A549 (cell line): ENCODE data around the gene TM4SF1. TPM values are rescaled to one million over a fixed set of nuclear protein-coding genes. Genes with fewer than 3 reads are reported as not detected.

Experiments used
- ATAC-seq, 2 experiments: fragments of 200-7000 bp in 1 of 2; fragments of >200 bp in 1 of 2; cut with Nextera tagmentation in 1 of 2; cut with Tn5 transposase in 1 of 2; 3 replicates each; pipeline versions ENCODE4 v1.8.0 to v1.9.1; 2018 to 2020; ENCODE audit warnings: mild to moderate bottlenecking in 1 of 2, moderate library complexity in 1 of 2
- CTCF ChIA-PET: fragments of 300-600 bp; sonication (Branson Sonifier 250); formaldehyde crosslinking; extraction: SDS; loops from one replicate; lab custom pipeline; 2021; ENCODE audit warnings: antibody characterized with exemption, inconsistent platforms; lab: Yijun Ruan, JAX
- POLR2A ChIA-PET: fragments of 350-600 bp; formaldehyde crosslinking; extraction: SDS; loops from one replicate; lab custom pipeline; 2021; ENCODE audit warnings: antibody characterized with exemption, inconsistent platforms; lab: Yijun Ruan, JAX
- DNase-seq, 2 experiments: peaks; one replicate each; pipeline versions ENCODE4 v3.0.0 to v3.0.0-alpha.2; 2011 to 2016; ENCODE audit warnings: low read depth in 1 of 2, low spot score in 1 of 2
- FAIRE-seq: peaks from 2 replicates; lab custom pipeline; 2011; peaks lifted over from hg19 to GRCh38; lab: Jason Lieb, UNC
- H3K27ac ChIP-seq, 2 experiments: fragments of >200 bp; sonication (Bioruptor Twin); formaldehyde crosslinking; 3 replicates each; pipeline ENCODE4 v1.5.1; 2016 to 2017
- H3K4me1 ChIP-seq: fragments of >200 bp; sonication (Bioruptor Twin); formaldehyde crosslinking; 3 replicates; pipeline ENCODE4 v1.6.1; 2016
- H3K4me2 ChIP-seq: fragments of >200 bp; sonication (Bioruptor Twin); formaldehyde crosslinking; 3 replicates; pipeline ENCODE4 v1.6.1; 2016
- H3K4me3 ChIP-seq: fragments of >200 bp; sonication (Bioruptor Twin); formaldehyde crosslinking; 3 replicates; pipeline ENCODE4 v1.5.1; 2016
- H3K9me3 ChIP-seq: fragments of >200 bp; sonication (Bioruptor Twin); formaldehyde crosslinking; 3 replicates; pipeline ENCODE4 v1.6.1; 2016
- CBX8 ChIP-seq: fragments of 200-600 bp; sonication (generic); IDR thresholded peaks from 2 replicates; pipeline ENCODE4 v1.6.1; 2016
- CHD2 ChIP-seq: fragments of 150-350 bp; IDR thresholded peaks from 2 replicates; pipeline ENCODE4 v1.6.1; 2014; ENCODE audit warnings: low read length; ENCODE audit not compliant: partially characterized antibody
- CHD4 ChIP-seq: fragments of 200-600 bp; sonication (generic); IDR thresholded peaks from 2 replicates; pipeline ENCODE4 v1.6.1; 2016; ENCODE audit warnings: antibody characterized with exemption, mild to moderate bottlenecking, borderline replicate concordance
- FOSB ChIP-seq: fragments of 250-450 bp; sonication (Bioruptor Pico); IDR thresholded peaks from 2 replicates; pipeline ENCODE4 v1.5.0; 2020; ENCODE audit warnings: mild to moderate bottlenecking, moderate library complexity
- GATA3 ChIP-seq: IDR thresholded peaks from 2 replicates; pipeline ENCODE4 v1.6.1; 2012; ENCODE audit warnings: borderline replicate concordance
- HEYL ChIP-seq: fragments of 250-450 bp; sonication (Bioruptor Pico); IDR thresholded peaks from 2 replicates; pipeline ENCODE4 v1.8.0; 2021; ENCODE audit warnings: mild to moderate bottlenecking, moderate library complexity
- HOXB13 ChIP-seq: fragments of 250-450 bp; sonication (Bioruptor Pico); IDR thresholded peaks from 2 replicates; pipeline ENCODE4 v1.5.0; 2020; ENCODE audit warnings: low read depth, mild to moderate bottlenecking, moderate library complexity
- HOXB5 ChIP-seq: fragments of 250-450 bp; sonication (Bioruptor Pico); IDR thresholded peaks from 2 replicates; pipeline ENCODE4 v1.5.0; 2020; ENCODE audit warnings: mild to moderate bottlenecking, moderate library complexity
- JUNB ChIP-seq: fragments of >200 bp; sonication (Bioruptor Twin); formaldehyde crosslinking; IDR thresholded peaks from 2 replicates; pipeline ENCODE4 v1.6.1; 2016
- KDM1A ChIP-seq: fragments of 200-600 bp; sonication (generic); IDR thresholded peaks from 2 replicates; pipeline ENCODE4 v1.6.1; 2016; ENCODE audit warnings: low read depth, mild to moderate bottlenecking
- MAZ ChIP-seq: fragments of 150-350 bp; IDR thresholded peaks from 2 replicates; pipeline ENCODE4 v1.6.1; 2014; ENCODE audit warnings: antibody characterized with exemption, low read depth, low read length, borderline replicate concordance
- MYC ChIP-seq: IDR thresholded peaks from 2 replicates; pipeline ENCODE4 v1.6.1; 2012; ENCODE audit warnings: mild to moderate bottlenecking, inconsistent platforms, low read length, improper control_type of control experiment, borderline replicate concordance
- NR3C1 ChIP-seq: fragments of >200 bp; sonication (Bioruptor Twin); formaldehyde crosslinking; IDR thresholded peaks from 3 replicates; pipeline ENCODE4 v1.6.1; 2017
- PHF8 ChIP-seq: fragments of 200-600 bp; sonication (generic); IDR thresholded peaks from 2 replicates; pipeline ENCODE4 v1.6.1; 2016; ENCODE audit warnings: low read depth, mild to moderate bottlenecking, antibody characterized with exemption, moderate library complexity, borderline replicate concordance
- POLR2A ChIP-seq: IDR thresholded peaks from 2 replicates; pipeline ENCODE4 v1.6.1; 2012; ENCODE audit warnings: mild to moderate bottlenecking, low read length
- POLR2AphosphoS2 ChIP-seq: conservative IDR thresholded peaks from 2 replicates; pipeline ENCODE4 v1.6.1; 2012; ENCODE audit warnings: low read length, improper control_type of control experiment, inconsistent platforms
- RAD21 ChIP-seq, 2 experiments: fragments of >200 bp in 1 of 2; sonication (Bioruptor Twin) in 1 of 2; formaldehyde crosslinking in 1 of 2; IDR thresholded peaks in 1 of 2; conservative IDR thresholded peaks in 1 of 2; 2 replicates in 1 of 2; 3 replicates in 1 of 2; pipeline ENCODE4 v1.6.1; 2012 to 2018; ENCODE audit warnings: inconsistent platforms in 1 of 2
- RCOR1 ChIP-seq: fragments of 150-350 bp; IDR thresholded peaks from 2 replicates; pipeline ENCODE4 v1.6.1; 2014; ENCODE audit warnings: antibody characterized with exemption, low read length, low read depth
- RNF2 ChIP-seq: fragments of 200-600 bp; sonication (generic); IDR thresholded peaks from 2 replicates; pipeline ENCODE4 v1.6.1; 2016; ENCODE audit warnings: low read depth, mild to moderate bottlenecking, antibody characterized with exemption, moderate library complexity, borderline replicate concordance
- TFCP2L1 ChIP-seq: fragments of 250-450 bp; sonication (Bioruptor Pico); IDR thresholded peaks from 2 replicates; pipeline ENCODE4 v1.5.0; 2021; ENCODE audit warnings: mild to moderate bottlenecking
- TP53 ChIP-seq: fragments of 250-450 bp; sonication (Bioruptor Pico); IDR thresholded peaks from 2 replicates; pipeline ENCODE4 v1.5.0; 2021; ENCODE audit warnings: mild to moderate bottlenecking, moderate library complexity
- ZSCAN20 ChIP-seq: fragments of 250-450 bp; sonication (Bioruptor Pico); IDR thresholded peaks from 2 replicates; pipeline ENCODE4 v1.8.0; 2022; ENCODE audit warnings: mild to moderate bottlenecking, moderate library complexity
- WGBS: methylation state at CpG from one replicate; pipeline ENCODE4 v1.1.6; 2017; ENCODE audit errors: missing lambda C conversion rate; 5-methylcytosine and 5-hydroxymethylcytosine counted together
- polyA plus RNA-seq, 4 experiments: library from polyadenylated mRNA; depleted of rRNA in 3 of 4; stranded (reverse); fragments of >200 nt; fragmentation: RNase III in 1 of 4; extraction: RNeasy Plus Mini Kit Qiagen cat#74134 plus additional on column Dnase treatment in 1 of 4; gene quantifications; 2 replicates in 3 of 4; 3 replicates in 1 of 4; pipeline ENCODE4 v1.2.3, GENCODE V29; 2011 to 2017
- TF ChIP-seq, protein P1 (sequence below): fragments of 150-350 bp; IDR thresholded peaks from 2 replicates; pipeline ENCODE4 v1.6.1; 2014; ENCODE audit warnings: low read depth, mild to moderate bottlenecking, low read length
- TF ChIP-seq, protein P2 (sequence below): fragments of >200 bp; sonication (Bioruptor Twin); formaldehyde crosslinking; IDR thresholded peaks from 3 replicates; pipeline ENCODE4 v1.6.1; 2016
- TF ChIP-seq, protein P3 (sequence below): IDR thresholded peaks from 2 replicates; pipeline ENCODE4 v1.6.1; 2012
- TF ChIP-seq, protein P4 (sequence below): IDR thresholded peaks from 2 replicates; pipeline ENCODE4 v1.6.1; 2012
- TF ChIP-seq, protein P5 (sequence below): fragments of 250-450 bp; sonication (Bioruptor Pico); IDR thresholded peaks from 2 replicates; pipeline ENCODE4 v1.5.0; 2021; ENCODE audit warnings: mild to moderate bottlenecking, moderate library complexity, borderline replicate concordance
- TF ChIP-seq, protein P6 (sequence below): fragments of >200 bp; sonication (Bioruptor Twin); formaldehyde crosslinking; IDR thresholded peaks from 3 replicates; pipeline ENCODE4 v1.5.1; 2016

Gene TM4SF1
- polyA plus RNA-seq, 2 of the 4 experiments (the other 2 are of a cell fraction), result 828 to 1,208 TPM

DNA sequence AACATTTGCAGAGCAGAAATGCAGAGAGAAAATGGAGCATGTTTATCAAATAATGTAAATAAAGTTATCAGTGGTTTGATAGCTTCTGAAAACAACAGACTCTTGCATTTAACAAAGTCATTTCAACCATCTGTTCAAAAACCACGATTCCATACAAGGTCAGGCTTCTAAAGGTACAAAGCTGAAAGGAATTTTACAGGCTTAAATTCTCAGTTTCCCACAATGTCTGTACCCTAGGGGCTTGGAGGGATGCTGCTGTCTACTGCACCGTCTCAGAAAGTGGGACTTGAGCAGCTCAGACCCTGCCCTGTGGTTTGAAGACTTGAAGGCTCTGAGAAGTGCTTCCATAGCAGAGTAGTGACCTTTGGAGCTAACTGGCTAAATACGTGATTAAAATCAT lies 30.4 kb upstream of the TM4SF1 start:
- ATAC-seq (no peak), FAIRE-seq (no peak), DNase-seq (no peak)
- POLR2A ChIA-PET, result no interaction called here
- no peak overlapping the region for H3K4me2 ChIP-seq
- H3K9me3 ChIP-seq, result peaks cover under 1% of the 10 kb centered on the region; the same call in 2 of the 3 replicates
- no peak overlapping the region for H3K27ac ChIP-seq
- H3K4me3 ChIP-seq, result no peak overlapping the region
- TF ChIP-seq GATA3, result no peak
- no peak for TF ChIP-seq HOXB5 (CRISPR knock-in tag)
- TF ChIP-seq TP53, result no peak
- TF ChIP-seq POLR2AphosphoS2, result no peak
- no peaks in the 10 kb centered on the region for H3K4me1 ChIP-seq
- 67% methylated on average over 3 of the region's 3 CpGs for WGBS
- CTCF ChIA-PET, result interaction anchor here (0.8 to 1.7 kb wide), 3 partner anchors 9 to 44 kb away, joined by 3 to 4 read pairs (median 3); no protein-coding TSS in a partner anchor

DNA sequence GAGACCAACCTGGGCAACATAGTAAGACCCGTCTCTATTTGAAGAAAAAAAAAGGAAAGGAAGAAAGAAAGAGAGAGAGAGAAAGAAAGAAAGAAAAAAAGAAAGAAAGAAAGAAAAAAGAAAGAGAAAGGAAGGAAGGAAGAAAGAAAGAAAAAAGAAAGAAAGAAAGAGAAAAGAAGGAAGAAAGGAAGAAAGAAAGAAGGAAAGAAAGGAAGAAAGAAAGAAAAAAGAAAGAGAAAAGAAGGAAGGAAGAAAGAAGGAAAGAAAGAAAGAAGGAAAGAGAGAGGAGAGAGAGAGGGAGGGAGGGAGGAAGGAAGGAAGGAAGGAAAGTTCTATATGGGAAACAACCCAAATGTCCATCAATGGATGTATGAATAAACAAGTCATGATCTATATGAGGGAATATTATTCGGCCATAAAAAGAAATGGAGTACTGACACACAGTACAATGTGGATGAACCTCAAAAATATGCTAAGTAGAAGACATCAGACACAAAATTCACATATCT lies 28.8 kb upstream of the TM4SF1 start:
- FAIRE-seq (no peak), DNase-seq (no peak), ATAC-seq (no peak)
- ChIA-PET CTCF (interaction anchor here (0.6 to 1.1 kb wide), 3 partner anchors 10 to 107 kb away, joined by 3 to 4 read pairs (median 4); no protein-coding TSS in a partner anchor), POLR2A (no interaction called here)
- H3K4me1 ChIP-seq, result peaks cover 10% of the 10 kb centered on the region
- H3K4me3 ChIP-seq, result no peak overlapping the region
- H3K4me2 ChIP-seq, result no peak overlapping the region
- no peak for TF ChIP-seq JUNB
- no peak for TF ChIP-seq POLR2A
- no peak for TF ChIP-seq CBX8
- TF ChIP-seq CHD4, result no peak
- no peak for TF ChIP-seq CHD2
- TF ChIP-seq RCOR1, result no peak
- no peak for TF ChIP-seq KDM1A
- no peak for TF ChIP-seq ZSCAN20 (CRISPR knock-in tag)
- TF ChIP-seq RNF2, result no peak
- TF ChIP-seq, protein P1, sequence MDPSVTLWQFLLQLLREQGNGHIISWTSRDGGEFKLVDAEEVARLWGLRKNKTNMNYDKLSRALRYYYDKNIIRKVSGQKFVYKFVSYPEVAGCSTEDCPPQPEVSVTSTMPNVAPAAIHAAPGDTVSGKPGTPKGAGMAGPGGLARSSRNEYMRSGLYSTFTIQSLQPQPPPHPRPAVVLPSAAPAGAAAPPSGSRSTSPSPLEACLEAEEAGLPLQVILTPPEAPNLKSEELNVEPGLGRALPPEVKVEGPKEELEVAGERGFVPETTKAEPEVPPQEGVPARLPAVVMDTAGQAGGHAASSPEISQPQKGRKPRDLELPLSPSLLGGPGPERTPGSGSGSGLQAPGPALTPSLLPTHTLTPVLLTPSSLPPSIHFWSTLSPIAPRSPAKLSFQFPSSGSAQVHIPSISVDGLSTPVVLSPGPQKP, result no peak
- TF ChIP-seq NR3C1, result no peak
- no peak overlapping the region for H3K27ac ChIP-seq
- WGBS, result 82% methylated on average over 2 of the region's 2 CpGs
- peaks cover 8% of the 10 kb centered on the region; the same call in 2 of the 3 replicates for H3K9me3 ChIP-seq

DNA sequence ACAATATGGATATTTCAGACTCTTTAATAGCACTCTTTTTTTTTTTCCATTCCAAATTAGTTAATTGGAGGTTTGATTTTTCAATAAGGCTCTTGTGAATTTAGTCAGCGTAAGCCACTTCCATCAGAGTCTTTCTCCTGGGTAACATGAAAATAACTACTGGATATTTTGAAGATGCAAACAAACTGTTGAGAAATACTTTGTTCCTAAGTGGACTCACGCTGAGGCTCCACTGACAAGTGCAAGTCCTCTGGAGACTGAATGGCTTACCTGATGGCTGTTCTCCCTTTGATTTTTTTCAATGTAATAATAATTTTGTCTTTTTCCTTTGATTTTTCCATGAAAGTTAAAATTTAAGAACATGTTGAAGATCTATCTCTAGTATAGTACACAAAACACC lies 26.0 kb upstream of the TM4SF1 start:
- CTCF ChIA-PET, result interaction anchor here (0.6 kb wide), 1 partner anchor 326 kb away, joined by 3 read pairs; no protein-coding TSS in a partner anchor
- DNase-seq, result no peak
- POLR2A ChIA-PET, result no interaction called here
- 93% methylated on average over 2 of the region's 2 CpGs for WGBS
- H3K4me2 ChIP-seq, result no peak overlapping the region
- H3K4me1 ChIP-seq, result peaks cover 22% of the 10 kb centered on the region
- no peak overlapping the region for H3K27ac ChIP-seq
- peaks cover 8% of the 10 kb centered on the region; the same call in 2 of the 3 replicates for H3K9me3 ChIP-seq
- FAIRE-seq, result peak; percentile 23
- ATAC-seq, result no peak
- H3K4me3 ChIP-seq, result no peak overlapping the region
- TF ChIP-seq HOXB13 (CRISPR knock-in tag) (no peak), ZSCAN20 (CRISPR knock-in tag) (no peak), MYC (no peak), TFCP2L1 (CRISPR knock-in tag) (no peak), HEYL (CRISPR knock-in tag) (no peak), RAD21 (conservative IDR thresholded peaks at IDR 0.05 in 1 of 2, IDR thresholded peaks at IDR 0.05 in 1 of 2) (no peak), NR3C1 (no peak), HOXB5 (CRISPR knock-in tag) (no peak), FOSB (CRISPR knock-in tag) (no peak), PHF8 (no peak), MAZ (no peak)
- TF ChIP-seq, protein P2, sequence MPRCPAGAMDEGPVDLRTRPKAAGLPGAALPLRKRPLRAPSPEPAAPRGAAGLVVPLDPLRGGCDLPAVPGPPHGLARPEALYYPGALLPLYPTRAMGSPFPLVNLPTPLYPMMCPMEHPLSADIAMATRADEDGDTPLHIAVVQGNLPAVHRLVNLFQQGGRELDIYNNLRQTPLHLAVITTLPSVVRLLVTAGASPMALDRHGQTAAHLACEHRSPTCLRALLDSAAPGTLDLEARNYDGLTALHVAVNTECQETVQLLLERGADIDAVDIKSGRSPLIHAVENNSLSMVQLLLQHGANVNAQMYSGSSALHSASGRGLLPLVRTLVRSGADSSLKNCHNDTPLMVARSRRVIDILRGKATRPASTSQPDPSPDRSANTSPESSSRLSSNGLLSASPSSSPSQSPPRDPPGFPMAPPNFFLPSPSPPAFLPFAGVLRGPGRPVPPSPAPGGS, result no peak
- TF ChIP-seq, protein P3, sequence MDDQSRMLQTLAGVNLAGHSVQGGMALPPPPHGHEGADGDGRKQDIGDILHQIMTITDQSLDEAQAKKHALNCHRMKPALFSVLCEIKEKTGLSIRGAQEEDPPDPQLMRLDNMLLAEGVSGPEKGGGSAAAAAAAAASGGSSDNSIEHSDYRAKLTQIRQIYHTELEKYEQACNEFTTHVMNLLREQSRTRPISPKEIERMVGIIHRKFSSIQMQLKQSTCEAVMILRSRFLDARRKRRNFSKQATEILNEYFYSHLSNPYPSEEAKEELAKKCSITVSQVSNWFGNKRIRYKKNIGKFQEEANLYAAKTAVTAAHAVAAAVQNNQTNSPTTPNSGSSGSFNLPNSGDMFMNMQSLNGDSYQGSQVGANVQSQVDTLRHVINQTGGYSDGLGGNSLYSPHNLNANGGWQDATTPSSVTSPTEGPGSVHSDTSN, result no peak
- TF ChIP-seq, protein P4, sequence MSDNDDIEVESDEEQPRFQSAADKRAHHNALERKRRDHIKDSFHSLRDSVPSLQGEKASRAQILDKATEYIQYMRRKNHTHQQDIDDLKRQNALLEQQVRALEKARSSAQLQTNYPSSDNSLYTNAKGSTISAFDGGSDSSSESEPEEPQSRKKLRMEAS, result no peak
- TF ChIP-seq, protein P5, sequence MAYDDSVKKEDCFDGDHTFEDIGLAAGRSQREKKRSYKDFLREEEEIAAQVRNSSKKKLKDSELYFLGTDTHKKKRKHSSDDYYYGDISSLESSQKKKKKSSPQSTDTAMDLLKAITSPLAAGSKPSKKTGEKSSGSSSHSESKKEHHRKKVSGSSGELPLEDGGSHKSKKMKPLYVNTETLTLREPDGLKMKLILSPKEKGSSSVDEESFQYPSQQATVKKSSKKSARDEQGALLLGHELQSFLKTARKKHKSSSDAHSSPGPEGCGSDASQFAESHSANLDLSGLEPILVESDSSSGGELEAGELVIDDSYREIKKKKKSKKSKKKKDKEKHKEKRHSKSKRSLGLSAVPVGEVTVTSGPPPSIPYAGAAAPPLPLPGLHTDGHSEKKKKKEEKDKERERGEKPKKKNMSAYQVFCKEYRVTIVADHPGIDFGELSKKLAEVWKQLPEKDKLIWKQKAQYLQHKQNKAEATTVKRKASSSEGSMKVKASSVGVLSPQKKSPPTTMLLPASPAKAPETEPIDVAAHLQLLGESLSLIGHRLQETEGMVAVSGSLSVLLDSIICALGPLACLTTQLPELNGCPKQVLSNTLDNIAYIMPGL (CRISPR knock-in tag), result no peak
- TF ChIP-seq, protein P6, sequence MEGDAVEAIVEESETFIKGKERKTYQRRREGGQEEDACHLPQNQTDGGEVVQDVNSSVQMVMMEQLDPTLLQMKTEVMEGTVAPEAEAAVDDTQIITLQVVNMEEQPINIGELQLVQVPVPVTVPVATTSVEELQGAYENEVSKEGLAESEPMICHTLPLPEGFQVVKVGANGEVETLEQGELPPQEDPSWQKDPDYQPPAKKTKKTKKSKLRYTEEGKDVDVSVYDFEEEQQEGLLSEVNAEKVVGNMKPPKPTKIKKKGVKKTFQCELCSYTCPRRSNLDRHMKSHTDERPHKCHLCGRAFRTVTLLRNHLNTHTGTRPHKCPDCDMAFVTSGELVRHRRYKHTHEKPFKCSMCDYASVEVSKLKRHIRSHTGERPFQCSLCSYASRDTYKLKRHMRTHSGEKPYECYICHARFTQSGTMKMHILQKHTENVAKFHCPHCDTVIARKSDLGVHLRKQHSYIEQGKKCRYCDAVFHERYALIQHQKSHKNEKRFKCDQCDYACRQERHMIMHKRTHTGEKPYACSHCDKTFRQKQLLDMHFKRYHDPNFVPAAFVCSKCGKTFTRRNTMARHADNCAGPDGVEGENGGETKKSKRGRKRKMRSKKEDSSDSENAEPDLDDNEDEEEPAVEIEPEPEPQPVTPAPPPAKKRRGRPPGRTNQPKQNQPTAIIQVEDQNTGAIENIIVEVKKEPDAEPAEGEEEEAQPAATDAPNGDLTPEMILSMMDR, result no peak
